GM11168 (cell line): ENCODE measurements around the gene XPOT.

Experiments
- in situ Hi-C: fragments of 300-500 bp; cut with MboI; formaldehyde crosslinking; loops from one replicate; pipeline ENCODE4 v1.12.0; 2022; ENCODE audit warnings: low sequenced_read_pairs; ENCODE audit not compliant: unreplicated experiment

Gene XPOT

DNA sequence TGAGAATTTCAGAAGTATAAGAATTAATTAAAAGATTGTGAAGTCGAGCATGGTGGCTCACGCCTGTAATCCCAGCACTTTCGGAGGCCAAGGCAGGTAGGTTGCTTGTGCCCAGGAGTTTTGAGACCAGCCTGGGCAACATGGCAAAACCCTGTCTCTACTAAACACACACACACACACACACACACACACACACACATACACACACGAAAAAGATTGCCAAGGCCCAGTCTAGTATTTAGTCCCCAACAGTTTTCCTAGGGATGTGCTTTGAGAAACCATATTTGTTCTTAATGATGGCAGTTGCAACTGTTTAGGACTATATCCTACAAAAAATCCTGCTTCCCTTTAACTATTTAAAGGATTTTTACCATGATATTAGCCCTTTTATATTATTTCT is 53.7 kb downstream of the XPOT start:
- in situ Hi-C loops = no loop called here

DNA sequence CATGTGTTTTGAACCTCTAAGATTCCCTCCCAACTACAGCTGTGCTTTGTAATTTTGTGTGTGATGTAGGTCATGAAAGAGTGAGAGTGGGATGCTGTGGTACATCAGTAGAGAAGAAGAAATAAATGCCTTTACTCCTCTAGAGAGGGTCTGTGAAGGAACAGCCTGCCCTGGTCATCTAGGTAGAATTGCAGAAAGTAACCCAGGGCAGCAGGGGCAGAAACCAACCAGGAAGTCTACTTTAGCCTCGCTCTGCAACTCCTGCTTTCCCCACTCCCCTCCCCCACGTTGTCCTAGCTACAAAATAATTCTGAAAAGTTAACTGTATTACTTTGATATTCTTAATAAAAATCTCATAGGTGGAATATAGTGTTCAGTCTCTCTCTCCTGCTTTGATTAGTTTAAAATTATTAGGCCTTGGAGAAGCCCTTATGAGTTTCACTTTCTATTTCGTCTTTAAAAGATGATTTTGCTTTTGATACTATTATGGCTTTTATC is 55.3 kb downstream of the XPOT start:
- in situ Hi-C loops = no loop called here

DNA sequence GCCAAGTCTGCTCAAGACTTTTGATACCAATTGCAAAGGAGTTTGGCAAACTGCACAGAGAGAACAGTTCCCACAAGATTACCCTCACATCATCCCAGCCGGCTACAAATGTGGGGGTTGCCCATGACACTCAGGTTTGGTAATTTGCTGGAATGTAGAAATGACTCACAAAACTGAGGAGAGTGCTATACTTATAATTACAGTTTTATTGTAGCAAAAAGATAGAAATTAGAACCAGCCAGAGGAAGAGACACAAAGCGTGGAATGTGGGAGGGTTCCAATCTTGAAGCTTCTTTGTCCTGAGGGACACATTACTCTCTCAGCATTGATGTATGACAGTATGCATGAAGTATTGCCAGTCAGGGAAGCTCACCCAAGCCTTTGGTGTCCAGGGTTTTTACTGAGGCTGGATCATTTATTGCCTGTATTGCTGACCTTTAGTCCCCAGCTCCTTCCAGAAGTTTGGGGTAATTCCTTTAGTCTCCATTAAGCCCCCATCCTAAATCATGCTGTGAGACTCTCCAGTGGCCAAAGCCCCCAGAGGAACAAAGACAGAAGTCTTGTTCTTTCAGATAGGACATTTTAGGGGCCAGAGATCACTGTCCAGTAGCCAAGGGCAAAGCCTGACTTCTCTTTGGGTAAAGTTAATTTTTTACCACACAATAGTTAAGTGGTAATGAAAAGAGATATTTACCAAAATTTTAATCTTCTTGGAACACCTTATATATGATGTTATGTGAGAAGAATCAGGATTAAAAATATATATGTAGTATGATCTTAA is 57.6 kb downstream of the XPOT start:
- in situ Hi-C loops = no loop called here

DNA sequence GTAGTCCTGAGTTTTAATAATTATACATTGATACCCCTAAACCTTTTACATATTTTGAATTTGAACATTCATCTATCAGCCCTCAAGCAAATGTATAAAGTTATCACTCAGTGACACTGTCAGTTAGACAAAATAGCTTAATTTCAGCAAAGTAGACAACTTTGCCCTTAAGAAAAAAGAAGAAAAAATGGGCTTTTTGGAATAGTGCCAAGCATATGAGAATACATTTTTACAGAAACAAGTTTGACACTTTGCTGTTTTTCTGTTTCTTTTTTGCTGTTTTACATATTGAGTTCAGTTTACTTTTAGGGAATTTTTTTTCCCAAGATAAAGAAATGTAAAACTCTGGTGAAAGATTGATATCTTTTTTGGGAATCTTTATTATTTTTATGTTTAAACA is 62.0 kb downstream of the XPOT start:
- in situ Hi-C loops = no loop called here

DNA sequence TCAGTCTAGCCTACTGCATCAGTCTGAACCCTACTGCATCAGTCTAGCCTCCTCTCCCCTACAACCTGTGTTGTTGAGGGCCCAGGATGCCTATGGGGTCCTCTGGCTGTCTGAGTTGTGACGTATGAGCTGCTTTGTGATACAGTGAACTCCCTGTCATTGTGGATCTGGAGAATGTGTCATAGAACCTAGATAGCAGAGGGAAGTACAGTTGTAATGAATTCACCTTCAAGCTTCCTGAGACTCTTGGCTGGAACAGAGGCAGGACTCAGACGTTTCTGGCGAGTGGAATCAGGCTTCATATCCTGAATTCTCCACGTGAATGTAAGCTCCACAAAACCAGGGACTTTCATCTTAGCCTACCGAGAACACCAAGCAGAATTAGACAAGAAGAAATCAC is 64.8 kb downstream of the XPOT start:
- in situ Hi-C loops = no loop called here

DNA sequence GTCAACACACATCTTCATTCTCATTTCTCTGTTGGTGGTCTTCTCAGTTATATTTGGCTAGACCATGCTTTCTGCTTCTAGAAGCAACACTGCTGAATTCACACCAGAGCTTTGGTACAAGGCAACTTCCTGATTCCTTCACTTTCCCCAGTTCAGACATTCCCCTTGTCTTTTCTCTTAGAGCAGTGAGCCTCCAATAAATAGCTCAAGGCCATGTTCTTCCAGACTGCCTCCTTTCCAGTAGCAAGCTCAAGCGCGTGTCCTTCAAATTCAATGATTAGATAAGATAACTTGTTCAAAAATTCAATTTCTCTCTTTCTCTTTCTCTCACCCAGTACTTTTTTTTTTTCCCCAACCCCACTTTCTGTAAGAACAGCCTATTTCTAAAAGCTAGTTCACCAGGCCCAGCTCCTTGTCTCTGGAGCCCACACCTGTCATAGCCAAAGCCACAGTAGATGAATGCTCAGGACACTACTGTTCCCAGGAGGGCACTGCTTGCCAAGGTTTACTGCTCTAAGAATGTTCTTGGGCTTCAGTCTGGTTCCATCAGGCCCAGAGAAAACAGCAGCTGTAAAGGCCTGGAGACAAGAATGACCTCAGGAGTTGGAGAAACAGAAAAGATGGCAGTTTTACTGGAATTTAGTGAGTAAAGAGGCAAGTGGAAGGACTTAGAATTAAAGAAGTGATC is 65.4 kb downstream of the XPOT start:
- in situ Hi-C loops = no loop called here

DNA sequence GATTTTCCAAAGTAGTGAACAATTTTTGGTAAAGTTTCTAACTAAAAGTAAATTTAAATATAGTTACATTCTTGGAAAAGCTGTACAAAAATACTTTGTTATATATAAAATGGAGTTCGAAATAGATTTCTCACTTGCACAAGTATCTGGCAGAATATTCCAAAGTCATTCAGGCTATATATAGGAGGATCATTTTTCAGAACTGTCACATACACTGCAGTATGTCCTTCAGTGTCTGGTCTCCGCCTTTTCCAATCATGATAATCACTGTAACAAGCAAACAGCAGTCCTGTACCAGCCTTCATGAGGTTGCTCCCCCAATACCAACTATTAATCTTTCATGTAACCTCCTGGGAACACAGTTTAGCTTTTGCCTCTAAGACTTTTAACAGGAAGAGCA is 66.3 kb downstream of the XPOT start:
- in situ Hi-C loops = no loop called here

DNA sequence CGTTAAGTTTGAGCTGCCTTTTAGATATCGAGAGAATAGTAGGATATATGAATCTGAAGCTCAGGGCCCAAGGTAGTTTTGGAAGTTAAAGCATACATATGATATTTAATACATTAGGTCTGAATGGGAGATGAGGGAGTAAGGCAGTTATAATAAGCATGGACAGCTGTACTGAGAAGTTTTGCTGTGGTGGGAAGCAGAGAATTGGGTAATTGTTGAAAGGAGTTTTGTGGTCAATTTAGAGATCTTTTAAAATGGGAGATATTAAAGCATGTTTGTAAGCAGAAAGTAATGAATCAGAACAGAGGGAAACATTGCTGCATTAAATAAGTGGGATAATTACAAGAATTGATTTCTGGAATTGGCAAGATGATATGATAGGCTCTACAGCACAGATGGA is 69.0 kb downstream of the XPOT start:
- in situ Hi-C loops = no loop called here

DNA sequence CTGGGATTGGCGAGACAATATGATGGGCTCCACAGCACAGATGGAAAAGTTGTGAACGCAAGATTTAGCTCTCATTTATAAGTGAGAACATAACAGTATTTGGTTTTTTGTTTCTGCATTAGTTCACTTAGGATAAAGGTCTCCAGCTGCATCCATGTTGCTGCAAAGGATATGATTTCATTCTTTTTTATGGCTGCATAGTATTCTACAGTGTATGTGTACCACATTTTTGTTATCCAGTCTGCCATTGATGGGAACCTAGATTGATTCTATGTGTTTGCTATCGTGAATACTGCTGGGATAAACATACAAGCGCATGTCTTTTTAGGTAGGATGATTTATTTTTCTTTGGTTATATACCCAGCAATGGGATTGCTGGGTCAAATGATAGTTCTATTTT is 71.3 kb downstream of the XPOT start:
- in situ Hi-C loops = no loop called here

DNA sequence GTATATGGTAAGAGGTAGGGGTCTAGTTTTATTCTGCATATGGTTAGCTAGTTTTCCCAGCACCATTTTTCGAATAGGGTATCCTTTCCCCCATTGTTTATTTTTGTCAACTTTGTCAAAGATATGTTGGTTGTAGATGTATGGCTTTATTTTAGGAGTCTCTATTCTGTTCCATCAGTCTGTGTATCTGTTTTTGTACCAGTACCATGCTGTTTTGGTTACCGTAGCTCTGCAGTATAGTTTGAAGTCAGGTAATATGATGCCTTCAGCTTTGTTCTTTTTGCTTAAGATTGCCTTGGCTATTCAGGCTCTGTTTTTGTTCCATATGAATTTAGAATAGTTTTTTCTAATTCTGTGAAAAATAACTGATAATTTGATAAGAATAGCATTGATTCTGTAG is 72.7 kb downstream of the XPOT start:
- in situ Hi-C loops = no loop called here

DNA sequence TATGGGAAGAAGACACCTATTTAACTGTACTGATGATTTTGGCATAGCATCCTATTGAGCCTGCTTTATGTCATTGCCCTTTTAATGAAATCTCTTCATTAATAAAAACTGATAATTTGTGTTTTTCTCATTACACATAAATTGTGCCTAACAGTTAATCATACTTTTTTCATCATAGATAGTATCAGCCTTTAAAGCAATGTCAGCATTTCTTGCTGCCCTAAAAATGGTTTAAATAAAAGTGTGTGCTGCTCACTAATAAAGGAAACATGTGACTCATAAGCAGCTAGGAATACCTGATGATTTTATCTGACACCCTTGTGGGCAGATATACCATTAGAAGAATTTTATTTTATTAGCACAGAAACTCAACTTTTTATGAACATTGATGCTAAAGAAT is 74.5 kb downstream of the XPOT start:
- in situ Hi-C loops = no loop called here

DNA sequence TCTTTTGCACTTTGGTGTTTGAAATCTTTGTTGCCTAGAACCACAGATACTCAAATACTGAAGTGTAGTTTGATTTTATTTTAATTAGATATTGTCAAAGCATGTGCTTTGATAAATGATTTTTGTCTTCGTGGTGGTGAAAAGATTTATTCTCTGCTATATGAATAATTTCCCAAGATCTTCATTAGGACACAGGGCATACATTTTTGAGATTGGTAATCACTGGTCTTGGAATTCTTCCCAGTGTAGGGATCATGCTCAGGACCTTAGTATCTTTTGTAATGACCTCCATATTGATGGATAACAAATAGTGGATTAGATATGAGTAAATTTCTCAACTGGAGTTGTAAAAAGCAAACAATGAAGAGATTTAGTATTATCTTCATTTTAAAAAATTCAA is 76.0 kb downstream of the XPOT start:
- in situ Hi-C loops = no loop called here

DNA sequence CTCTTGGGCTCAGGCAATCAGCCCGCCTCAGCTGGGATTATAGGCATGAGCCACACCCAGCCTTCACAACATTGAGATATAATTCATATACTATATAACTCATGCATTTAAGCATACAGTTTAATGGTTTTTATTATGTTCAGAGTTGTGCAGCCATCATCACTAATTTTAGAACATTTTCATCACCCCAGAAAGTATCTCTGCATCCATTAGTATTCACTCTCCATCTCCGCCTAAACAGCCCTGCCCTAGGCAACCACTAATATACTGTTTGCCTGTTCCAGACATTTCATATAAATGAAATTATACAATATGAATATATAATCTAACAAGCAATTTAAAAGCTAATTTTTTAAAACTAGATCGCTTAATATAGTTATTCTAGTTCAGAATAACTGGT is 82.5 kb downstream of the XPOT start:
- in situ Hi-C loops = no loop called here

DNA sequence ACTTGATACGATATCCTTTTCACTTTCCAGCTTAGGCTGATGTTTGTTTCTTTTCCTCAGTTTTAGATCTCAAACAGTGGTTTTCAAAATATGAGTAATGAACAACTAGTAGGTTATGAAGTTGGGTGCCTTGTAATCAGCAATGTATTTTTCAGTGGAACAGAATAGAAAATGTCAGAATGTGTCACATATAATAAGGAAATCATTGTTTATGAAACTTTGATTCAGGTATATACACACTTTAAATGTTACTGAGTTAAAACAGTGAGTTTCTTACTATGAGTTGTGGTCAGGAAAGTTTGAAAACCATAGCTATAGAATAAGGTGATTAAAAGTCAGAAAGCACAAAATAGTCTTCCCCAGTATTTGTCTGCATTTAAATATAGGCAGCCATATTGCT is 87.5 kb downstream of the XPOT start:
- in situ Hi-C loops = no loop called here

DNA sequence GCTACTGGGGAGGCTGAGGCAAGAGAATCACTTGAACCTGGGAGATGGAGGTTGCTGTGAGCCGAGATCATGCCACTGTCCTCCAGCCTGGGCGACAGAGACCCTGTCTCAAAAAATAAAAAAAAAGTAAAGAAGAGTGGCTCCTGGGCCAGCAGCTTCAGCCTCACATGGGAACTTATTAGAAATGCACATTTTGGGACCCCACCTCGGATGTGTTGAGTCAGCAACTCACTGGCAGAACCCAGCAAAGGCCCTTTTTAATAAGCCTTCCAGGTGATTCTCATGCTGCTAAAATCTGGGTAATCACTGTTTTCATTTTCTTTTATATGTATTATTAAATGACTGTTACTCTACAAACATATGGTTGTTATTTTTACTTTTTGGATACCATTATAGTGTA is 89.3 kb downstream of the XPOT start:
- in situ Hi-C loops = no loop called here

DNA sequence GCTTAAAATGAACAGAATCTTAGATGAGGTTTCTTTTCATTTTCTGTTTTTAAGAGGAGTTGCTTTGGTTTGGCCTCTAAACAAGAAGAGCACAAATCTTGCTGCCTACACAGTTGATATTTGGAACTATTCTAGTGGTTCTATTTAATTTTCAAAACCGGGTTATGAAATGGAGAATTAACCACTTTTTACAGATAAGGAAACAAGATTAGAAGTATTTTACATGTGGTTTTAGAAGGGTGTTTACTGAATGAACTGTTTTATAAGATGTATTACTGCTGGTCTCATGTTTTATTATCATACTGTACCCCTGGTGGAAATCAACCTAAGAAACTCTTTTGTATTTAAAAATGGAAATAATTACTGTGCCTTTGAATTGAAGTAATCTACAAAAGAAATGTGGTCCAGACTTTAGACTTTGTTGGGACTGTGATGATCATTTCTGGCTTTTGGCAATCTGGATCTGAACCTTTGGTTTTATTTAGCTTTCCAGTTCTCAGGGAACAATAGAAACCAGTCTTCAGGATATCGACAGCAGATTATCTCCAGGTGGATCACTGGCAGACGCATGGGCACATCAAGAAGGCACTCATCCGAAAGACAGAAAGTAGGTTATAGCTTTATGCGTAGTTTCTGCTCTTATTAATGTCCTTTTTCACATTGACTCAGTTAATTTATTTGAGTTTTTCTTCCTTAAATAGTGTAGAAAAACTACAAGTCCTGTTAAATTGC is 91.0 kb downstream of the XPOT start:
- in situ Hi-C loops = no loop called here

DNA sequence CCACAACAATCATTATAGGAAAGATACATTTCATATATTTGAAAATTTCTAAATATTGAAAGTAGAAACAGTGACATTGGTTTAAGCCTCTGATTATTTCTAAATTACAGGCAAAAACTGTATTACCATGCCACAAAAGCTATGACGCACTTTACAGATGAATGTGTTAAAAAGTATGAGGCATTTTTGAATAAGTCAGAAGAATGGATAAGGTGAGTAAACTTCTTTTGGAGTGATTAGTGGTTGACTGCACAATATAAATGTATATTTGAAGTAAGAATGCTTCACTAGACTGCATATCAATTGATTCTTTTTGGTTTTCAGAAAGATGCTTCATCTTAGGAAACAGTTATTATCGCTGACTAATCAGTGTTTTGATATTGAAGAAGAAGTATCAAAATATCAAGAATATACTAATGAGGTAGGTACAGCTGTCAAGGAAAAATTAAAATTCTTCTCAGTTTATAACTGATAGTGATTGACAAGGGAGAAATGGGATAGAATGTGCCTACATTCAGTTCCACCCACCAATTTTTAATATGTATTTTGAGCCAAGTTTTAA is 92.7 kb downstream of the XPOT start:
- in situ Hi-C loops = no loop called here

DNA sequence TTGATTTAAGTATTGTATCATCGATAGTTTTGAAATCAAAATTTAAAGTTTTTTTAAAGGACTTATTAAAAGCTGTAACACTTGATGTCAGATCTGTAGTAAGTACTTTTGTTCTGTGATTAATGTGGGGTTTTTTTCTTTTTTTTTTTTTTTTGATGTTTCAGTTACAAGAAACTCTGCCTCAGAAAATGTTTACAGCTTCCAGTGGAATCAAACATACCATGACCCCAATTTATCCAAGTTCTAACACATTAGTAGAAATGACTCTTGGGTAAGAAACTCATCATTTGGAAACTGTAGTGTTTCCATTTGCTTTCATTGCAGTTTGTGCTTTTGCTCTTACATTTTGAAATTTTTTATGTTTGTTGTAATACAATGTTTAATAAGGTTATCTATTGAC is 93.3 kb downstream of the XPOT start:
- in situ Hi-C loops = no loop called here

DNA sequence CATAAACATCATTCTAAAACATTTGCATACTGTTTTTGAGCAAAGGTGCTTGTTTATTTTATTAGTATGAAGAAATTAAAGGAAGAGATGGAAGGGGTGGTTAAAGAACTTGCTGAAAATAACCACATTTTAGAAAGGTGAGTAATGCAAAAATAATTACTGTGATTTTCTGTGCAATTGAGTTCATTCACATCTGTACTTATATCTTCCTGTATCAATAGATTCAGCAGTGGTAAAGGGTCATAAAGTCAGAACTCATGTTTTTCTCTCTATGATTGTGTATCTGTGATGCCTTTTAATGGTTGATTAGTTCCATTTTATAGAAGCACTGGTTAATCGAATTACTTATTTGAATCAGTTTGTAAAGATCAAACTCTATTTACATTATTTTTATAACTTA is 93.7 kb downstream of the XPOT start:
- in situ Hi-C loops = no loop called here

DNA sequence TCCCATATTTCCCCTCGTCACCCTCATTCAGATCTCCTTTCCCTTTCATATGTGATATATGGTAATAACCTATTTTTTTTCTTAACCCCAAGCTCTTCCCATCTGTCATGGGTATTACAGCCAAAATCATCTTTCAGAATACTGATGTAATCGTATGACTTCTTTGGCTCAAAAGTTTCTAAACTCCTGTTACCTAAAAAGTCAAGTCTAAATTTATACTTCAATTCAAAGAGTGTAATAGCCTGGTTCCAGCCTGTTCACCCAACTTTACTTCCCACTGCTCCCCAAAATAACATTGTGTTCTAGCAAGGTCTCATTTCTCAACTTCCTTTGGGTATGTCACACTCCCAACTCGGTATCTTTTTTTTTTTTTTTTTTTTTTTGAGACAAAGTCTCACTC is 96.2 kb downstream of the XPOT start:
- in situ Hi-C loops = no loop called here
